Measurements from ENCODE around the gene APAF1. TPM values are rescaled to one million over a fixed set of nuclear protein-coding genes. Genes with fewer than 3 reads are reported as not detected.

The APAF1 gene
- total and polyA plus RNA-seq, 2 donors from 2014 or later, result 4.6 to 16.1 TPM

GRCh38 chr12:98698603-98699463 is 53.7 kb downstream of the APAF1 start:
- Histone ChIP-seq H3K4me1 (ENCODE audit: control insufficient read depth in 2 of 3, insufficient read depth in 2 of 3, low read depth in 1 of 3, low read length in 3 of 3) (peaks cover 0 to 2% (median 0%) of the 10 kb centered on the region in 3 donors), H3K9ac (ENCODE audit: low read length in 3 of 3) (no peak overlapping the region), H3K4me3 (ENCODE audit: low read length in 3 of 3) (no peak overlapping the region), H3K9me3 (ENCODE audit: control insufficient read depth in 2 of 3, insufficient read depth in 1 of 3, low read length in 3 of 3) (no peaks in the 10 kb centered on the region), H3K27me3 (ENCODE audit: control insufficient read depth, insufficient read depth, low read length) (no peaks in the 10 kb centered on the region), H3K36me3 (ENCODE audit: control insufficient read depth in 2 of 3, insufficient read depth in 3 of 3, low read length in 3 of 3) (peaks cover 0 to 2% (median 0%) of the 10 kb centered on the region in 3 donors), H3K27ac (ENCODE audit: low read depth in 2 of 2, low read length in 2 of 2) (no peak overlapping the region)
- FAIRE-seq (peak; percentile 3), DNase-seq (peak in 4 of 5 donors; percentile 30 to 64 (median 55))
- intact Hi-C loops (cut with DNase I), result no loop called here
- TF ChIP-seq CTCF (IDR thresholded peaks at IDR 0.05; ENCODE audit: borderline replicate concordance, extremely low read depth, insufficient read depth), result peak; percentile 55

- no peaks in the 10 kb centered on the region for H3K9me3 ChIP-seq (ENCODE audit: control insufficient read depth in 2 of 3, insufficient read depth in 1 of 3, low read length in 3 of 3)
- peaks cover 0 to 2% (median 2%) of the 10 kb centered on the region in 3 donors for H3K36me3 ChIP-seq (ENCODE audit: control insufficient read depth in 2 of 3, insufficient read depth in 3 of 3, low read length in 3 of 3)
- DNase-seq (no peak), FAIRE-seq (no peak)
- no peak overlapping the region for H3K9ac ChIP-seq (ENCODE audit: low read length in 3 of 3)
- H3K27me3 ChIP-seq (ENCODE audit: control insufficient read depth, insufficient read depth, low read length), result no peaks in the 10 kb centered on the region
- intact Hi-C loops (cut with DNase I), result no loop called here
- no peak overlapping the region for H3K27ac ChIP-seq (ENCODE audit: low read depth in 2 of 2, low read length in 2 of 2)
- H3K4me3 ChIP-seq (ENCODE audit: low read length in 3 of 3), result no peak overlapping the region
- TF ChIP-seq CTCF (IDR thresholded peaks at IDR 0.05; ENCODE audit: borderline replicate concordance, extremely low read depth, insufficient read depth), result no peak
- H3K4me1 ChIP-seq (ENCODE audit: control insufficient read depth in 2 of 3, insufficient read depth in 2 of 3, low read depth in 1 of 3, low read length in 3 of 3), result peaks cover 0 to 2% (median 0%) of the 10 kb centered on the region in 3 donors
Measured at GRCh38 chr12:98699586-98699985, 54.5 kb downstream of the APAF1 start.

- Histone ChIP-seq H3K9ac (ENCODE audit: low read length in 3 of 3) (no peak overlapping the region), H3K4me1 (ENCODE audit: control insufficient read depth in 2 of 3, insufficient read depth in 2 of 3, low read depth in 1 of 3, low read length in 3 of 3) (peaks cover 0 to 2% (median 0%) of the 10 kb centered on the region in 3 donors), H3K27ac (ENCODE audit: low read depth in 2 of 2, low read length in 2 of 2) (no peak overlapping the region), H3K36me3 (ENCODE audit: control insufficient read depth in 2 of 3, insufficient read depth in 3 of 3, low read length in 3 of 3) (peaks cover 0 to 2% (median 2%) of the 10 kb centered on the region in 3 donors), H3K9me3 (ENCODE audit: control insufficient read depth in 2 of 3, insufficient read depth in 1 of 3, low read length in 3 of 3) (no peaks in the 10 kb centered on the region), H3K4me3 (ENCODE audit: low read length in 3 of 3) (no peak overlapping the region), H3K27me3 (ENCODE audit: control insufficient read depth, insufficient read depth, low read length) (no peaks in the 10 kb centered on the region)
- TF ChIP-seq CTCF (IDR thresholded peaks at IDR 0.05; ENCODE audit: borderline replicate concordance, extremely low read depth, insufficient read depth), result no peak
- DNase-seq (no peak), FAIRE-seq (no peak)
- intact Hi-C loops (cut with DNase I), result loop anchor here (10.0 kb wide), 1 partner anchor 294 kb away; no protein-coding TSS in a partner anchor
Measured at GRCh38 chr12:98701166-98701565, 56.1 kb downstream of the APAF1 start.

Data from kidney (tissue), 14 donors.